HG03159 (cell line): ENCODE measurements around the gene TIMM29.
"Not testable (repeated sequence)": the region's sequence is repeated elsewhere in the genome, so short reads cannot be mapped to it uniquely, and the experiment has no call there.

Experiments
- ATAC-seq: cut with Tn5 transposase; IDR thresholded peaks from one replicate; pipeline ENCODE4 v1.9.1; 2021; ENCODE audit warnings: mild to moderate bottlenecking, moderate library complexity; ENCODE audit not compliant: unreplicated experiment

The TIMM29 gene

DNA sequence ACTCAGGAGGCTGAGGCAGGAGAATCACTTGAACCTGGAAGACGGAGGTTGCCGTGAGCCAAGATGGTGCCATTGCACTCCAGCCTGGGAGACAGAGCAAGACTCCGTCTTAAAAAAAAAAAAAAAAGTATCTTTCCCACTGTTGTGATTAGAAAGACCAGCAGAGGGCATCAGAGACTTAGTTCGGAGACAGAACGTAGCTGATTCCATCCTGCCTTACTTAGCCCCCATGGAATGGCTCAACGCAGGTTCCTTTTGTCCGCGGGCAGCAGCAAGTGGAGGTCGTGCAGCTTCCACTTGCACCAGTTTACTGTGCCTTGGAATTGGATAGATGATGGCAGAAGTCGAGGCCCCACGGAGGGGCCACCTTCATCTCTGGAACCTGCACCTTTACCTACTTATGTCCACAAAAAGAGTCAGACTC is 8.1 kb downstream of the TIMM29 start:
- ATAC-seq: no peak

DNA sequence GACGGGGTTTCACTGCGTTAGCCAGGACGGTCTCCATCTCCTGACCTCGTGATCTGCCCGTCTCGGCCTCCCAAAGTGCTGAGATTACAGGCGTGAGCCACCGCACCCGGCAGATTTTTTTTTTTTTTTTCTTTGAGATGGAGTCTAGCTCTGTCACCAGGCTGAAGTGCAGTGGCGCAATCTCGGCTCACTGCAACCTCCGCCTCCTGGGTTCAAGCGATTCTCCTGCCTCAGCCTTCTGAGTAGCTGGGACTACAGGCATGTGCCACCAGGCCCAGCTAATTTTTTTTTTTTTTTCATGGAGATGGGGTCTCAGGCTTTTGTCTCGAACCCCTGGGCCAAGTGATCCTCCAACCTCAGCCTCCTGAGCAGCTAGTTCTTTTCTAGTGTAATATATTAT is 13.0 kb downstream of the TIMM29 start:
- not testable (repeated sequence) for ATAC-seq

DNA sequence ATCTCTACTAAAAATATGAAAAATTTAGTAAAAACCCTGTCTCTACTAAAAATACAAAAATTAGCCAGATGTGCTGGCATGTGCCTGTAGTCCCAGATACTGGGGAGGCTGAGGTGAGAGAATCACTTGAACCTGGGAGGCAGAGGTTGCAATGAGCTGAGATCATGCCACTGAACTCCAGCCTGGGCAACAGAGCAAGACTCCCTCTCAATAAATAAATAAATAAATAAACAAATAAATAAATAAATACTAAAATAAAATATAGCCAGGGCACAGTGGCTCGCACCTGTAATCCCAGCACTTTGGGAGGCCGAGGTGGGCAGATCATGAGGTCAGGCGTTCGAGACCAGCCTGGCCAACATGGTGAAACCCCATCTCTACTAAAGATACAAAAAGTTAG is 14.8 kb downstream of the TIMM29 start:
- not testable (repeated sequence) for ATAC-seq

- no peak for ATAC-seq
These were observed 16.7 kb downstream of the TIMM29 start for GRCh38 chr19:10945264-10945663.

DNA sequence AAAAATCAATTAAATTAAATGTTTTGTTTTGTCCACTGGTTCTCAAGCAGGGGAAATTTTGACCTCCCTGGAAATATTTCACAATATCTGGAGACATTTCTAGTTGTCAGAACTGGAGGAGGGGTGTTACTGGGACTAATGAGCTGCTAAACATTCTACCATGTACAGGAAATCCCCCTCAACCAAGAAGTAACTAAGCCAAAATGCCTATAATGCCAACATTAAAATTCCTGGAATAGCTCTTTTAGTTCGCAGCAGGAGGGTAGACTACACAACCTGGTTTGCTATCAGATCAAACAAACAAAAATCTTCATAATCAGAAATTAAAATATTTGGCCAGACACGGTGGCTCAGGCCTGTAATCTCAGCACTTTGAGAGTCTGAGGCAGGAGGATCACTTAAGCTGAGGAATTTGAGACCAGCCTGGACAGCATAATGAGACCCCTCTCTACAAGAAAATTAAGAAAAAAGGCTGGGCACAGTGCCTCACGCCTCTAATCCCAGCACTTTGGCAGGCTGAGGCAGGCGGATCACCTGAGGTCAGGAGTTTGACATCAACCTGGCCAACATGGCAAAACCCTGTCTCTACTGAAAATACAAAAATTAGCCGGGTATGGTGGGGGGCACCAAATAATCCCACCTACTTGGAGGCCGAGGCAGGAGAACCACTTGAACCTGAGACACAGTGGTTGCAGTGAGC is 18.5 kb downstream of the TIMM29 start:
- ATAC-seq: no peak

DNA sequence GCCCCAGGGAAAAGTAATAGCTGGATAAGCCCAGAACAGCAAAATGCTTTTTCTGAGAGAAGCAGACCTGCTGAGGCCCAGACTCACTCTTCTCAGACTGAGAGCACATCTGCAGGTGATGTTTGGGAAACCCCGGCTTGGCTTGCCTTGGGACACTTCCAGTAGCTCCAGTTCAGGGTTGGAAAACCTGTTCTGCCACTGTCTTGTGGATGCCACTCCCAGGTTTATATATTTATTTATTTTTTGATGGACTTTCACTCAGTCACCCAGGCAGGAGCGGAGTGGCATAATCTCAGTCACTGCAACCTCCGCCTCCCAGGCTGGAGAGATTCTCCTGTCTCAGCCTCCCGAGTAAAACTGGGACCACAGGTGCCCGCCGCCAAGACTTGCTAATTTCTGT is 24.2 kb downstream of the TIMM29 start:
- no peak for ATAC-seq

GRCh38 chr19:10959277-10959968 is 30.8 kb downstream of the TIMM29 start:
- ATAC-seq: not testable (repeated sequence)

DNA sequence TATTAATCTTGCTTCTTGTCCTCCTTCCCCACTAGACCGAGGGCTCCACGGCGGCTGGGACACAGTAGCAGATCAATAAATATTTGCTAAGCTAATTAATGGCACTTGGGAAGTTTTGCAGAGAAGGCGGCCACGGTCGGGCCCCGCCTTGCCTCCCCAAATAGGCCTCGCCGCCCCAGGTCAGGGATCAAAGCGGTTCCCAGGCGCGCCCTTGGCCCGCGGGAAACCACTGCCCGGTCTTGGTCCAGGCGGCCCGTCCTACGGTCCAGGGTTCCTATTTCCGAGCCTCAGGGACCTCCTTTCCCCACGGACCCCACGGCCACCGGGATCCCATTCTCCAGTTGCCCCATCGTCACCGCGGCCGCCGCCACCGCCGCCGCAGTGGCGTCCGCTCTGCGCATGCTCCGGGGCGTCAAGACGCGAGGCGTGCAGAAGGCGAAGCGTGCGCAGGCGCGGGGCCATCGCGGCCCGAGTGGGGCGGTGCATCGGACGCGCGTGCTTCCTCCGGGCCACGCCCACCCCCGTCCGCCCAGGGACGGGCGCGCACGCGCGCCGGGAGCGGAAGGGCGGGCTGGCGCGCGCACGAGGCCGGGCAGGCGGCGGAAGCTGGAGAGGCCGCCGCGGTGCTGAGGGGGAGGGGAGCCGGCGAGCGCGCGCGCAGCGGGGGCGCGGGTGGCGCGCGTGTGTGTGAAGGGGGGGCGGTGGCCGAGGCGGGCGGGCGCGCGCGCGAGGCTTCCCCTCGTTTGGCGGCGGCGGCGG is 31.9 kb downstream of the TIMM29 start, which contains the start of gene SMARCA4:
TSS of gene SMARCA4 (plus strand) at position 717 of the 759 bp plus-strand sequence. CDS start 23,122 bp downstream, outside the sequence.
- ATAC-seq: peak; percentile 72

DNA sequence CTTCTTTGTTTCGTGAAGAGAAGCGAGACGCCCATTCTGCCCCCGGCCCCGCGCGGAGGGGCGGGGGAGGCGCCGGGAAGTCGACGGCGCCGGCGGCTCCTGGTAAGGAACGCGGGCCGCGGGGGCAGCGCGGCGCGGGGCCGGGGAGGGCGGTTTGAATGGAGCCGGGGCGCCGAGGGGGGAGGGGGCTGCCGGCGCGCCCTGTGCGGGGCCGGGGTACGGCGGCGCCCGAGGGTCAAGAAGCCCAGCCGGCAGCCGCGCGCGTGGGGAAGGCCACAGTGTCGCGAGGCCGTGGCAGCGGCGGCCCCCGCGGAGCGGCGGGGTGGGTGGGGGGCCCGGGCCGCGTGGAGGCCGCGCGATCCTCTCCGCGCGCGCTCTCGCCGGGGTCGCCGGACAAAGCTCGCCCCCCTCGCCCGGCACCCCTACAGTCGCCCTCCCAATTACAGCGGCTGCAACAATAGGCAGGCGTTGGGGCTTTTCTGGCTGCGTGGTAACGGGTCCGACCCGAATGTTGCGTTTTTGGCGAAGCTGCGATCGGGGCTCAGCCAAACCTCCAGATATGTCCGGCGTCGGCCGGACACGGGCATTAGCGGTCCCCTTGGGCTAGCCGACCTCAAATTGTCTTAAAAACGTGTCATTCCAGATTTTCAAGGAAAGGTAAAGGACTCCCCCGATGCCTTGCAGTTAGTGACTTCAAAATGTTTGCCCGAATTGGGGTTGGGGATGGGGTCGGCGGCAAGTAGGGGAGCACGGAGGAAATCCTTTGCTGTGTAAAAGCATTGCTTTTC is 32.7 kb downstream of the TIMM29 start:
- ATAC-seq: peak; percentile 35

DNA sequence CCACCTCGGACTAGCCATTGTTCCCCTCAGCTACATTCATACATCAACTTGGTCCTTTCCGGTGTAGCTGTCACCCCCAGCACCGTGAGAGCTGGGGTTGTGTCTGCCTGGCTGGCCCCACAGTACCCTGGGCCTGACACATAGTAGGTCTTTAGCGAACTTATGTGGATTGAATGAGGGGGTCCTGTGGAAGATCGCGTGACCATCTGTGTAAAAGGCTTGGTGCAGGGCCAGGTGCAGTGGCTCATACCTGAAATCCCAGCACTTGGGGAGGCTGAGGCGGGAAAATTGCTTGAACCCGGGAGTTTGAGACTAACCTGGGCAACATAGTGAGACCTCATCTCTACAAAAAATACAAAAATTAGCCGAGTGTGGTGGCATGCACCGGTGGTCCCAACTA is 34.3 kb downstream of the TIMM29 start:
- ATAC-seq: no peak

- ATAC-seq: no peak
These were observed 35.3 kb downstream of the TIMM29 start for GRCh38 chr19:10963865-10964264.

DNA sequence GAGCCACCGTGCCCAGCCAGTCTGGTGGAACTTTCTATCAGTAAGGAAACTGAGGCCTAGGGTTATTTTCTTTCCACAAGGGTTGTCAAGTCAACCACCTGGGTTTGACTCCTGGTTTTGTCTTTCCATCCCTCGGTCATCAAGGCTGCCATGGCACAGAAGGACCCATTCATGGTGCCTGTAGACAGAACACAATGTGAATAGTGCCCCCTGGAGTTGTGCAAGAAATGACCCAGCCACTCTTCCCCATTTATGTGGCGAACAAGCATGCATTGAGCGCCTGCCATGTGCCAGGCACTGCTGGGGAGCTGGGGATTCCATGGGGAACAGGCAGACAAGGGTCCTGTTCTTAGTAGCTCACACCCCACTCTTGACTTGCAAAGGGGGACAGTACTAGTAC is 36.3 kb downstream of the TIMM29 start:
- no peak for ATAC-seq

DNA sequence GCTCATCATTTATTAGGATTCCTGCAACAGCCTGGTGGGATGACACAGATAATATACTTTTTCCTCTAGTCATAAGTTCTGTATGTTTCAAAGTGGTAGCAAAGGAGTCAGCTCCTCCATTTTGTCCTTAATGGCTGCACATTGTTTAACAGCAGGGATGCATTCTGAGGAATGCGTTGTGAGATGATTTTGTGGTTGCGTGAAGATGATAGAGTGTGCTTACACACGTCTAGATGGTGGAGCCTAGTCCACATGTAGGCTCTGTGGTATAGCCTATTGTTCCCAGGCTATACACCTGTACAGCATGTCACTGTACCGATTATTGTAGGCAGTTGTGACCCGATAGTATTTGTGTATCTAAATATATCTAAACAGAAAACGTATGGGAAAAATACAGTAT is 36.8 kb downstream of the TIMM29 start:
- no peak for ATAC-seq

- ATAC-seq: no peak
These were observed 38.2 kb downstream of the TIMM29 start for GRCh38 chr19:10966809-10967208.

DNA sequence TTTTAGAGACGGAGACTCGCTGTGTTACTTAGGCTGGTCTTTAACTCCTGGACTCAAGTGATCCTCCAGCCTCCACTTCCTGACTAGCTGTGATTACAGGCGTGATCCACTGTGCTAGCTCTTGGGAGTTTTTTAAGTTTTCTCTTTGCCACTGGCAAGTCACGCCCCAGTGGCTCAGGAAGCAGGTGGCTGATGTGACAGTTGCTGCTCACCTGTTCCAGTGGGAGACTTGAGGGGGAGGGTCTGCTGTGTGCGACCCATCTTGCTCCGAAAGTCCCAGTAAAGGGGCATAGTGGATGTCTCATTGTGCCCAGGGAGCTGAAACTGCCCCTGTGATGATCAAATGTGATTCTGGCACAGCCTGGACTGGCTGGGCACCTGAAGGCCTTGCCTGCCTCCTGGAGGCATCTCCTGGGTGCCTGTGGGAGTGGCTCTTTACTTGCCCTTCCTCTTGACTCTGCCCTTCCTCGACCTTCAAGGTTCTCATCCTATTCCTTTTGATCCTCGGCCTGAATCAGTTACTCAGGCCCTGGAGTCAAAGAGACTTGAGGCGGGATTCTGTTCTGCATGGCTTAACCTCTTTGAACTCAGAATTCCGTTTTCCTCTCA is 40.0 kb downstream of the TIMM29 start:
- no peak for ATAC-seq

GRCh38 chr19:10971107-10971726 is 42.6 kb downstream of the TIMM29 start:
- ATAC-seq: no peak

- ATAC-seq: no peak
These were observed 46.9 kb downstream of the TIMM29 start for GRCh38 chr19:10975374-10976130.

- no peak for ATAC-seq
These were observed 47.7 kb downstream of the TIMM29 start for GRCh38 chr19:10976131-10976892.

DNA sequence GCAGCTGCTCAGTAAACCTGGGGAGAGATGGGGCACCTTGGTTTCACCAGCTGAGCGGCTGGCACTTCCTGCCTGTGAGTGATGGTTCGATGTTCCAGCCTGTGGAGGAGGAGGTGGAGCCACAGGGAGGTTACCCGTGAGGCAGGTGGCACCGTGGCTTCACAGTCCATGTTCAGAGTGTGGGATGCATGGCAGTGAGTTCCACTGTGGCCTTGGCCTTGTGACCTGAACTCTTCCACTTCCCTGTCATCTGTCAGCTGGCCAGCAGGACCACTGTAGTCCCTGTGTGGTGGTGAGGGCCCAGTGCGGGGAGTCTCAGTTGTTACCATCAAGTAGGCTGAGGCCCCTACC is 49.1 kb downstream of the TIMM29 start:
- ATAC-seq: no peak
